PFSK-1 (cell line): ENCODE results near the gene PSMD2.

Experiments used
- FOXP2 ChIP-seq: optimal IDR thresholded peaks from 2 replicates; pipeline ENCODE3; 2011; ENCODE audit warnings: borderline replicate concordance, control low read depth, inconsistent platforms; ENCODE audit not compliant: insufficient read depth; ENCODE audit errors: extremely low read length, extremely low read depth
- POLR2AphosphoS5 ChIP-seq: IDR thresholded peaks from 2 replicates; pipeline ENCODE4 v1.6.1; 2012; ENCODE audit warnings: low read depth, mild to moderate bottlenecking, control low read depth, low read length, moderate library complexity
- SIN3A ChIP-seq: IDR thresholded peaks from 2 replicates; pipeline ENCODE4 v1.6.1; 2012; ENCODE audit warnings: mild to moderate bottlenecking, low read length, moderate library complexity, borderline replicate concordance; ENCODE audit not compliant: insufficient read depth
- TAF1 ChIP-seq: IDR thresholded peaks from 2 replicates; pipeline ENCODE4 v1.6.1; 2012; ENCODE audit warnings: low read length, control low read depth, borderline replicate concordance; ENCODE audit not compliant: insufficient read depth
- TF ChIP-seq, protein P1 (sequence below), 2 experiments: IDR thresholded peaks; 2 replicates each; pipeline versions ENCODE4 v1.6.1 to v1.8.0; 2011 to 2012; ENCODE audit warnings: low read depth in 2 of 2, low read length in 2 of 2, control low read depth in 1 of 2, inconsistent platforms in 1 of 2, mild to moderate bottlenecking in 1 of 2, moderate library complexity in 1 of 2; ENCODE audit not compliant: insufficient read depth in 1 of 2

DNA sequence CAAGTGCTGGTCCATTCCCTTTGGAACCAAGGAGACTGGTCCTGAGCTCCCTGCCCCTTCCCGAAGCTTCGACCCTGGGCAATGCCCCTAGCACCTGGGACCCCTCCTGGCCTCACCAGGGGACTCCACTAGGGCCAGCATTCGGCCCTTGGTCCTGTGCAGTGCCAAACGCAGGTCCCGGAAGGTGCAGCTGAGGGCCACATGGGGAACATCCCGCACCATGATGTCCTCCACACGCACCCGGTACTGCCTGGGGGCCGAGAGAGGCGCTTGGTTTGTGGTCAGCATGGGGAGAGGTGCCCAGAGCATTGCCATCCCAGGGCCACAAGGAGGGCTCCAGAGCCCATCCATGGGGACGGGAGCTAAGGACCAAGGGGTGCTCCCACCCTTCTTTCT, 54.5 kb downstream of the PSMD2 start:
- TF ChIP-seq, protein P1, sequence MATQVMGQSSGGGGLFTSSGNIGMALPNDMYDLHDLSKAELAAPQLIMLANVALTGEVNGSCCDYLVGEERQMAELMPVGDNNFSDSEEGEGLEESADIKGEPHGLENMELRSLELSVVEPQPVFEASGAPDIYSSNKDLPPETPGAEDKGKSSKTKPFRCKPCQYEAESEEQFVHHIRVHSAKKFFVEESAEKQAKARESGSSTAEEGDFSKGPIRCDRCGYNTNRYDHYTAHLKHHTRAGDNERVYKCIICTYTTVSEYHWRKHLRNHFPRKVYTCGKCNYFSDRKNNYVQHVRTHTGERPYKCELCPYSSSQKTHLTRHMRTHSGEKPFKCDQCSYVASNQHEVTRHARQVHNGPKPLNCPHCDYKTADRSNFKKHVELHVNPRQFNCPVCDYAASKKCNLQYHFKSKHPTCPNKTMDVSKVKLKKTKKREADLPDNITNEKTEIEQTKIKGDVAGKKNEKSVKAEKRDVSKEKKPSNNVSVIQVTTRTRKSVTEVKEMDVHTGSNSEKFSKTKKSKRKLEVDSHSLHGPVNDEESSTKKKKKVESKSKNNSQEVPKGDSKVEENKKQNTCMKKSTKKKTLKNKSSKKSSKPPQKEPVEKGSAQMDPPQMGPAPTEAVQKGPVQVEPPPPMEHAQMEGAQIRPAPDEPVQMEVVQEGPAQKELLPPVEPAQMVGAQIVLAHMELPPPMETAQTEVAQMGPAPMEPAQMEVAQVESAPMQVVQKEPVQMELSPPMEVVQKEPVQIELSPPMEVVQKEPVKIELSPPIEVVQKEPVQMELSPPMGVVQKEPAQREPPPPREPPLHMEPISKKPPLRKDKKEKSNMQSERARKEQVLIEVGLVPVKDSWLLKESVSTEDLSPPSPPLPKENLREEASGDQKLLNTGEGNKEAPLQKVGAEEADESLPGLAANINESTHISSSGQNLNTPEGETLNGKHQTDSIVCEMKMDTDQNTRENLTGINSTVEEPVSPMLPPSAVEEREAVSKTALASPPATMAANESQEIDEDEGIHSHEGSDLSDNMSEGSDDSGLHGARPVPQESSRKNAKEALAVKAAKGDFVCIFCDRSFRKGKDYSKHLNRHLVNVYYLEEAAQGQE (IDR thresholded peaks at IDR 0.05; ENCODE audit: insufficient read depth in 1 of 2, low read depth in 2 of 2, low read length in 2 of 2): no peak
- no peak for TF ChIP-seq POLR2AphosphoS5
- no peak for TF ChIP-seq SIN3A
- no peak for TF ChIP-seq TAF1
- no peak for TF ChIP-seq FOXP2
